Skin of body (tissue), 2 donors: Measurements from ENCODE around the gene TTC9B. TPM values are rescaled to one million over a fixed set of nuclear protein-coding genes. Genes with fewer than 3 reads are reported as not detected.
"Not testable (repeated sequence)": the region's sequence is repeated elsewhere in the genome, so short reads cannot be mapped to it uniquely, and the experiment has no call there.

Experiments used
- DNase-seq: peaks from one replicate; lab custom pipeline; 2025; lab: John Stamatoyannopoulos, UW
- total RNA-seq: library from RNA; depleted of rRNA; stranded (reverse); fragments of >200 nt; gene quantifications from one replicate; pipeline ENCODE4 v1.2.3, GENCODE V29; 2014

TTC9B gene
- total RNA-seq, 1 donor from 2014 or later = not detected

DNA sequence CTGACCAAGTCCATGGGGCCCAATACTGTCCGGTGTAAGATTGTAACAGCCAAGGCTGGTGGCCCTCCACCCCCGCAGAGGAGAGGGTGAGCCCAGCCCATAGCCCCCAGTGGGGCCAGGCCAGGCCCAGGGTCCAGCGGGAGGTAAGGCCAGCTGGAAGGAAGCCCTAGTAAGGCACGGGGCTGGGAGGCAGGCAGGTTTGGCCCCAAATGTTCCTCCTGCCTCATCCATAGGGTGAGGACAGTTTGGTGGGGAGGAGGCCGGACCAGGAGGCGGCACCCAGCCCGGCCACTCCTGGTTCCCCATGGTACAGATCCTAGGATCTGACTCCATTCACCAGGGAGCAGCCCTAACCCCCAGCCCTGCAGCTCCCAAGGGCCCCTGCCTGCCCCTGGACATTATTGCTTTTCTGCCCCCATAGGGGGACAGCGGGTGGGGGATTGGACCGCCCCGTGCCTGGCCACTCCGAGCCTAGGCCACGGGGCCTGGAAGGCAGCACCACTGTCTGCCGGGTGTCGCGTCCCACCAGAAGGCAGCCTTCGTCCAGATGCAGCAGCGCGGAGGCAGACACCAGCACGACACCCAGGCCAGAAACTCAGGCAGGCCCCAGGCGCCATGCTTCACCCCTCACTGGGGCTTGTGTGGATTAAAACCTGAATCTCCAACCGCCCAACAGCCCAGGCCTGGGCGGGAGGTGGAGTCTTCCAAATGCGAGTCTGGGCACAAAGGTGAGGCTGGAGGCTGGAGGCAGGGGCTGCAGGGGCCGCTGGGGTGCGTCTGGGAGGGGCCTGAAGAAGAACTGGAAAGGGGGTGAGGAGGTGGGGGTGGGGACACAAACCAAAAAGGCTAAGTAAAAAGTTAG is 15.0 kb upstream of the TTC9B start:
- no peak for DNase-seq

DNA sequence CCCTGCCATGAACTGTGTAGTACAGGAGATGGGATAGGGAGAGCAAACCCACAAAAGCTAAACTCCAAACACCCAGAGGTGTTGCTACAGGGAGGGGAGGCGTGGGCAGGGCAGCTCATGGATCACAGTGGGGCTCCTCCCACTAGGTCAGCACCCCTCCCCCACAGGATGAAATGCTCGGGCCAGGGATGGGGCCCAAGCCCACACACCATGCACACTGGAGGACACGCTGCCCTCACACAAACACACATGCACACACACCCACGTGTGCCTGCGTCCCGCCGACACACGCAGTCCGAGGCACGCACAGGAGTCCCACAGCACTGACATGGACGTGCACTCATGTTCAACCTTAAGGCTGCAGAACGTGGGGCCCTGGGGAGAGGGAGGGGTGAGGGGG is 14.3 kb upstream of the TTC9B start:
- no peak for DNase-seq

DNA sequence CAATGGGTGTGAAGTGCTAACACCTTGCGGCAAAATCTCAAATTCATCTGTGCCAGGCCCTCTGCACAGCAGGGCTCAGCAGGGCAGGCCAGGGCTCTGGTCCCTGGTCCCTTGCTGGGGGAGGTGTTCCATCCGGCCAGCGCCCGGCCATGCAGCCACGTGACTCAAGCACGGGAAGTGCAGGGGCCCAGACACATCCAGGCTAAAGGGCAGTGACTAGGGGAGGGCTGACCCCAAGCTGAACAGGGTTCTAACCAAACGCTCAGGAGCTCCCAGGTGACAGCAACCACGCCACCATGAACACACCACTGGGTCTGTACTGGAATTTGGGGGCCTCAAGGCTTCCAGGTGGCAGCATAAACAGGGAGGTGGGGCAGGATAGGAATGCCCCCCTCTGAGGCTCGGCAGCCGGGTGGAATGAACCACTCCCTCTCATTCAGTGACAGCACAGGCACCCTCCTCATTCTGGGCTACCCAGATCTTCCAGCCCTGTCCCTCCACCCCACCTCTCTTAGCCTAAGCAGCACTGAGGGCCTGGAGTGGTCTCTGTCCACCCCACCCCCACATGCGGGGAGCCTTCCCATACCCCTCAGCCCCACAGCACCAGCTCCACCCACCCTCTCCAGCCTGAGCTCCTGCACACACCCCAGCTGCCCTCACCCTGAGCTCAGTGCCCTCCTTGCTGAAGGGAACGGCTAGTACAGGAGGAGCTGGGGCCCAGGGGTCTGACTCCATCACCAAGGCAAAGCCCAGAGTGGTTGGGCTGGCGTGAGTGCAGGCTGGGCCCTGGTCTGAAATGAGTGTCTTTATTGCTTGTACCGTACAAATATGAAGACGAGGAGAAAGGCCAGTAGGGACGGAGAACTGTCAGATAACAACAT is 13.6 kb upstream of the TTC9B start:
- DNase-seq = no peak

DNA sequence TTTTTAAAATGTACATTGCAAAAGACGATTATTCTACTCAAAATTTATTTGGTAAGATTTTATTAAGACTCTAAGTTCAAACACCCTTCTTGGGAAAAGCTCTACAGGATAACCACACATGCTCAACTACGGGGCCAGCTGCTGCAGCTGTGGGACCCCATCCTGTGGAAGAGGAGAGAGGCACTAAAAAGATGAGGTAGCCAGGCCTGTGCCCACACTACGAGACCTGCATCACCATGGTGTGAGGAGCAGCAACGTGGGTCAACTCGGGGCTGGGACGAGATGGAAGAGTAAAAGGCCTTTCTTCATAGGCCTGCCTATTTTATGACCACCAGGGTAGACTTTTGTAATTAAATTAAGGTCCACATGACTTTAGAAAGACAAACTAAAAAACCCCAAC is 12.9 kb upstream of the TTC9B start:
- DNase-seq = no peak

DNA sequence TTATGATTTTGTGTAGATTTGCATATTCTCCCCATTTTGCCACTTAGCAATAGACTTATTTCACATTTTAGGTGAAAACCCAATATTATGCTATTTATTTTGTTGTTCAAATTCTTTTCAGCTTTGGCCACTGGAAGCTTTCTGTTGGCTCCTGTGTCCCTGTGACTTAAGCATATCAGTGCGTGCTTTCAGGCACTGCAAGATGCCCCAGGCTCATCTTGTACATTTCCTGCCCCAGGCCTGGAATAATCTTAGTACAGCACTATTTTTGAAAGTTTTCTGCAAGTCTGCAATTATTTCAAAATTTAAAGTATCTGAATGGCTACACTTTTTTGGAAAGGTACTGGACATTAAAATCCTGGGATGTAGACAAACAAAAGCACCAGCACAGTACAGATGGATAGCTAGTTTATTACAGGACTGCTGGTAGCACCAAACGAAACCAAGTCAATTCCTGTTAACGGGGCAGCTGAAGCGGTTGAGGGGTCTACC is 11.8 kb upstream of the TTC9B start:
- DNase-seq = no peak

DNA sequence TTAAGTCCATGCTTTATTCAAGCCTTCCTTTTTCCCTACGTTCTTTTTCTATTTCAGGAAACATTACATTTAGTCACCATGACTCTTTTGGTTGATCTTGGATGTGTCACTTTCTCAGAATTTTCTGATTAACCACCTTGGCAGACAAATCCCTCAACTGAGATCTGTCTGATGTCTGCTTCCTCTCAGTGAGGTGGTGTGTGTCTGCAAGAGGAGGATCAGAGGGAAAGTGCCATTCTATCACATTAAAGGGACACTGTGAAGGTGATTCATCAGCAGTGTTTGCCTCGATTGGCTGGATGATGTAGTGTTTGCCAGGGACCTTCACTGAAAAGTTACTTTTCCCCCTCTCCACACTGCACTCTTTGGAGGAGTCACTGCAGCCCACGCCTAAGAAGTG is 11.3 kb upstream of the TTC9B start:
- no peak for DNase-seq

DNA sequence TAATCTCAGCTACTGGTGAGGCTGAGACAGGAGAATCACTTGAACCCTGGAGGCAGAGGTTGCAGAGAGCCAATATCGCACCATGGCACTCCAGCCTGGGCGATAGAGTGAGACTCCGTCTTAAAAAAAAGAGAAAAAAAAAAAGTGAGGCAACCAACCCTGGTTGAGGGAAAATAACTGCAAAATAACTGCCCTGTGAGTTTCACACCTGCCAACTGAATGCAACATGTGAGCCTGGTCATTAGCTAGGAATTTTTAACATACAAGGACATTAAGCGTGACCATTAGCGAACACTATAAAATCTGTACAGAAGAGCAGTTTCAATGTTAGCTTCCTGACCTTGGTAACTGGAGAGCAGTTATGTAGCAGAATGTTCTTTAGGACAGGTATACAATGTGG is 10.7 kb upstream of the TTC9B start:
- DNase-seq = no peak

DNA sequence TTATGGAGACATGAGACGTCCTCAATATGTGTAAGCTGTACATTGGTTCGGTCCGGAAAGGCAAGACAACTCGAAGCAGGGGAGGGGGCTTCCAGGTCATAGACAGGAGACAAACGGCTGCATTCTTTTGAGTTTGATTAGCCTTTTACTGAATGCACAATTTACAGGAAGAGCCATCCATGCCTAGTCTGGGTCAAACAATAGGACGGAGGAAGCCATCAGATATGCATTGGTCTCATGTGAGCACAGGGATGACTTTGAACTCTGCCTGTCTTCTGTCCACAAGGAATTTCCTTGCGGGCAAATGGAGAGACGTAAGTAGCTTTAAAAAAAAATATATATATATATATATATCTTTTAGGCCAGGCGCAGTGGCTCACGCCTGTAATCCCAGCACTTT is 10.2 kb upstream of the TTC9B start:
- no peak for DNase-seq

DNA sequence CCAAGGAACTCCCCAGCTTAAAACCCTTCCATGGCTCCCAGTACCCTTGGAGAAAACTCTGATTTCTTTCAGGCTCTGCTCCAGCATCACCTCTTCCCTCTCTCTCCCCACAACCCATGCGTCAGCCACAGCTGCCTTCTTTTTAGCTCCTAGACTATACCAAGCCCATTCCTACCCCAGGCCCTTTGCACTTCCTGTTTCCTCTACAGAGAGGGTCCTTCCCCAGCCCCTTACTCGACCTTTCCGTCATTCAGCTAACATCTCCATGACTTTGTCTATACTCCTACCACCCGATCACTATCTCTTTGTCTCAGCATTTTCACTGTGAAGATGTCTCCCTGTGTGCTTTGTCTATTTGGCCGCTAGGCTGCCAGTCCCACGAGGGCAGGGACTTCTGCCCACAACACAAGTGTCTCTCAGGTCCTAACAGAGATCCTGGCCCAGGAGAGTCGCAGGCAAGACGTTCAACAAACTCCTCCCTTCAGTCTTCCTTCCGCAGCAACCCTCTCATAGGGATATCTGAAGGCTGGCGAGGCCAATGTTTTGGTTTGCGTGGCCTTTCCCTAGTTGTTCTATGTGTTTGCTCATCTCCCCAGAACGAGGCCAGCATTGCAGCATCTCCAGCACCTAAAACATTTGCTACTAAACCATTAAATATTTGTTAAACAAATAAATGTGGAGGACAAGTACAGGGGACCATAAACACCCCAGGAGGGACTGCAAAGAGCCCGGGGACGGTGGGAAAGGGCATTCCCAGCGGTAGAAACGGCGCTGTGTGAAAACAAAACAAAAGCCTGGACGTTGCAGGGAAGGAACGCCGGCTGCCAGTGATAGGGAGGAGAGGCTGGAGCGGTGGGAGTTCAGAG is 7.5 kb upstream of the TTC9B start:
- DNase-seq = no peak

DNA sequence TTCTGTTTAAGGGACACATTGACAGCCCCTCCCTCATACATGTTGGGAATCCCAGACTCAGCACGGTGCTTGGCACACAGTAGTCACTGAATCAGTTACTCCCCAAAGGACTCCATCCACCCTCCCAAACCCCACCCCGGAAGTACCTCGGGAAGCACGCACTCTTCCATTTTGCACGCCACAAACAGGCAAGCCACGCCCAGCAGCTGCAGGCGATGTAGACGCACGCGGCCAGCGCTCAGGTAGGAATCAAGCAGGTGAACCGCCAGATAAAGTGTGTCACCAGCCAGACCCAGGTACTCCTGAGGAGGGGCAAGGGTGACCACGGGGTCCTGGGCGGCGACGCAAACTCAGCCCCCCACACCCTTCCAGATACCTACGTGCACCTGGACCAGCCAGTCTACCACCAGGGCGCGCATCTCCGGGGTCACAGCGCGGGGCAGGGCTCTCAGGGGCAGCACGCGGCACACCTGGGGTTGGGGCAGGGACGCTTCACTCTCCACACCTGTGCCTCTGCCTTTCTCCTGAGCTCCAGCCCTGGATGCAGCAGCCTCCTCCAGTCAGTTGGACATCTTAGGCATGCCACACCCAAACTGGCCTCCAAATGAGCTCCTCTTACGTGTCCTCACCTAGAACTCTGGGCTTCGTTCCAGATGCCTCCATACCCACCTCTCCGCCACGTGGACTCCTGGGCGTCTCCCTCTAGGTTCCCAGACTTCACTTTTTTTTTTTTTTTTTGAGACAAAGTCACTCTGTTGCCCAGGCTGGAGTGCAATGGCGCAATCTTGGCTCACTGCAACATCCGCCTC is 6.4 kb upstream of the TTC9B start:
- DNase-seq = no peak

DNA sequence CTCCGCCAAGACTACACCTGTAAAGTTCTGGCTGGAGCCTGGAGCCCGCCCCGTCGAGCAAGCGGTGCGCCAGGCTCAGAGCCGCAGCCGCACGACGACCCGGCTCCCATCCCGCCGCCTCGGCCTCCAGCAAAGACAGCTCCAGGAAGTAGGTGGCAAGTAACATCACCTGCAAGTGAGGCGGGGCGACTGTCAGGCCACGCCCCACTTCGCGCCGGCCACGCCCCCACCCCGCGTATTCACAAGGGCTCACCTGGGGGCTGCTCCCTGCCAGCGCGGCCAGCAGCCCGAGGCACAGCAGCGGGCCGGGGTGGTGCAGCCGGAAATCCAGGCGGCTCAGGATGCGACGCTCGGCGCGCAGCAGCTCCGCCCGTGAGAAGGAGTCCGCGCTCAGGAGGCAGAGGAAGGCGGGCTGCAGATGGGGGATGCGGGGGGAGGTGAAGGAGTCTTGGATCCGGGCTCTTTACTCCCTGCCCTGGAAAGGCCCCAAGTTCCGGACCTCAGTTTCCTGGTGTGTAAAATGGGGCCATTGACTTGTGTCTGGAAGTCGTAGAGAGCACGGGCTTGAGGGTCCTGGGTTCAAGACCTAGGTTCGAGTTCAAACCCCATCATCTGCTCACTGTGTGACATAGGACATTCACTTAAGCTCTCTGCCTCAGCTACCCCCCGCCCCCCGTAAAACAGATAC is 5.1 kb upstream of the TTC9B start:
- no peak for DNase-seq

DNA sequence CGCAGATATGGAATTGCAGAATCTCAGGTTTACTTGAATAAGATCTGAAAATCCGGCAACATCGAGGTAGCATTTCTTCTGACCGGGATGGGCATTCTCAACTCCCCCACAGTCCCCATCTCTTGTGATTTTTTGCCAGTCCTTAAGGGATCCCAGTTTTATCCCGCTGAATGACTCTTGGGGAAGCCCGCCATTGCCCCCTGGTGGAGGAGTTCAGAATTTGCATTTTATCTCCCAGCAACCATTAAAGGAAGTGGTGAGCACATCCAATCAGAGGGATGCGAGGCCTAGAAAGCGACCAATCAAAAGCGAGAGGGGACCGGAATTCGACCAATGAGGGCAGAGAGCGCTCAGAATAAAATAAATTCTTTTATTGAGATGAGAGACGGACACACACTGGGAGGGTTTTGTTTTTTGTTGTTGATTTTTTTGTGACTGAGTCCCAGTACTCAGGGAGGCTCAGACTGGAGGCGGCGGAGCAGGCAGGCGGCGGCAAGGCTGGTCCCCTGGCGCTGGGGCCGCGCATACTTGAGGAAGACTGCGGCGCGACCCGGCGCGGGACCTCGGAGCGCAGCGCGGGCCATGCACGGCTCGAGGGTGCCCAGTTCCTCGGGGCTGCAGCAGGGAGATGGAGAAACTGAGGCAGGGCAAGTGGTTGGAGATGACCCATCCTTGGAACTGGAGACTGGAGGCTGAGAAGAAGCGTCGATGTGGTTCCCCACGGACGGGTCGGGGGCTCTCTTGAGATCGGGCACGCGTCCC is 3.9 kb upstream of the TTC9B start:
- peak; percentile 84 for DNase-seq

DNA sequence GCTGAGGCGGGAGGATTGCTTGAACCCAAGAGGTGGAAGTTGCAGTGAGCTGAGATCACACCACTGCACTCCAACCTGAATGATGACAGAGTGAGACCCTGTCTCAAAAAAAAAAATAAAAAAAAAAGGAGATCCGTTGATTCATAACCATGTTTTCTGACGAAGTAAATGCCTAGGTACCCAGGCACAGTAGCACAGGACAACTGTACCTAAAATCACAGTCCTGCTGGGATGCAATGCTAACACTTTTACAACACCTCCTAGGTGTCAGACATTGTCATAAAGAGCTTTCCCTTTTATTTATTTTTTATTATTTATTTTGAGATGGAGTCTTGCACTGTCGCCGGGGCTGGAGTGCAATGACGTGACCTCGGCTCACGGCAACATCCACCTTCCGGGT is 2.5 kb upstream of the TTC9B start:
- no peak for DNase-seq

DNA sequence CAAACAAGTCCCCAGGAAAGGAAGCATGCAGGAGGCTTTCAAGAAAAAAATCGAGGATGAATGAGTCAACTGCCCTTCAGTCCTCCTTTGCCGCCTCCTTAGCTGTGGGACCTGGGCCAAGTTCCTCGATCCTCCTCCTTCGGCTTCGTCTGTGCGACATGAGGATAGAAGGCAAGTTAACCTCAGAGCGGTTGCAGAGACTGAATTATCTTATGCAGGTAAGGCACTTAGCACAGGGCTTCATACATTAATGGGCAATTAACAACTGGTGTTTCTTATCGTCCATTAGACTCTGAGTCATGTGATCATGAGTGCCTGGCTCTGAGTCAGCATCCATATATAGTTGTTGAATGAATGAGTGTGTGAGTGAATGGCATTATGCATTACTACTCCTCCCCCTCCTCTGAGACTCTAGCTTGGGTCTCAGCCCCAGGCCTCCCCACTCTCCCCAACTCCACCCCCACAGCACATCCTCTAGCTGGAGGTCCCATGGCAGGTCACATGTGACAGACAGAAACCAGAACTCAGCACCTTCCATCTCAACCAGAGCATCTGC is 1.6 kb upstream of the TTC9B start:
- no peak for DNase-seq

DNA sequence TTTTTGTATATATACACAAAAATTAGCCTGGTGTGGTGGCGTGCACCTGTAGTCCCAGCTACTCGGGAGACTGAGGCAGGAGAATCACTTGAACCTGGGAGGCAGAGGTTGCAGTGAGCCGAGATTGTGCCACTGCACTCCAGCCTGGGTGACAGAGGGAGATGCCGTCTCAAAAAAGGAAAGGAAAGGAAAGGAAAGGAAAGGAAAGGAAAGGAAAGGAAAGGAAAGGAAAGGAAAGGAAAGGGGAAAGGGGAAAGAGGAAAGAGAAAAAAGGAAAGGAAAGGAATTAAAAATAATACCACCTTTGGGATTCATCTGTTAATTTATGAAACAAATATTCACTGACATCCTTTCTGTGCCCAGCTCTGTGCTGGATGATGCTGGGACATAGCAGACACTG is 845 bp upstream of the TTC9B start:
- DNase-seq = not testable (repeated sequence)

DNA sequence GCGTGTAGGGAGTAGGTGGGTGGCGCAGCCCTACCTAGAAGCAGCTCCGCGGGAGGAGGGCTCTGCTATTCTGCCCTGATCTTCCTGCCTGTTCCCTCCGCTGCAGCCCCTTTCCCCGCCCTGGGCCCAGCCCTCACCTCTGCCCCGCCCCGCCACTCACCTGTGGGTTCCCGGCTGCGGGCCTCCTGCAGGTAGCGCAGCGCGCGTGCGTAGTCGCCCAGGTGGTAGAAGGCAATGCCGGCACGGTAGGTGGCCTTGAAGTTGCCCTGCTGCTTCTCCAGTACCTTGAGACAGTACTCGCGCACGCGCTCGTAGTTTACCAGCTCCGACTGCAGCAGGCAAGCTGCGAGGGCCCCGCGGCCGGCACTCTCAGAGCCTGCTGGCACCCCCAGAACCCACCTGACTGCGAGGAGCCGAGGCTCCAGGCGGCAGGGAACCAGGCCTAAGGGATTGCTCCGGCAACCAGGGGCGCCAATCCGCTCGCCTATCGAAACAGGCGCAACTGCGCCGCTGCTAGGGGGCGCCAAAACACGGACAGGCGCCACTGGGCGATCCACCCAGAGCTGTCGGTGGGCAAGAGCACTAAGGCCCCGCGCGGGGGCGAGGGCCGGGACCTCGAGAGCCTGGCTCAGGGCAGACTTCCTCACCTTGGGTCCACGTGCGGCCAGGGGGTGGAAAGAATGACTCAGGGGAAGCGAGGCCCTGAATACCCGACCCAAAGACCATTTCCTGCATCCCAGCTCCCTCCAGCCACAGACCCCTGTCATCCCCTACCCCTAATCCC is 965 bp downstream of the TTC9B start:
- no peak for DNase-seq

DNA sequence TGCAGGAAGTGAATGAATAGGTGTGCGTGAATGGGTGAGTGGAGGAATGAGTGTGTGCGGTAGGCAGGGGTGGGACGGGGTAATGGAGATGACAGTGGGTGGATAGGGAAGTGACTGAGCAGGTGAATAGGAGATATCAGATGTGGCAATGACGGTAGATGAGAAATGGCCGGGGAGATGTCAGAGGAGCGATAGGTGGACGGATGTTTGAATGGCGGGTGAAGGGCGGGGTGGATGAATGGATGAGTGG is 1.5 kb downstream of the TTC9B start:
- DNase-seq = no peak

DNA sequence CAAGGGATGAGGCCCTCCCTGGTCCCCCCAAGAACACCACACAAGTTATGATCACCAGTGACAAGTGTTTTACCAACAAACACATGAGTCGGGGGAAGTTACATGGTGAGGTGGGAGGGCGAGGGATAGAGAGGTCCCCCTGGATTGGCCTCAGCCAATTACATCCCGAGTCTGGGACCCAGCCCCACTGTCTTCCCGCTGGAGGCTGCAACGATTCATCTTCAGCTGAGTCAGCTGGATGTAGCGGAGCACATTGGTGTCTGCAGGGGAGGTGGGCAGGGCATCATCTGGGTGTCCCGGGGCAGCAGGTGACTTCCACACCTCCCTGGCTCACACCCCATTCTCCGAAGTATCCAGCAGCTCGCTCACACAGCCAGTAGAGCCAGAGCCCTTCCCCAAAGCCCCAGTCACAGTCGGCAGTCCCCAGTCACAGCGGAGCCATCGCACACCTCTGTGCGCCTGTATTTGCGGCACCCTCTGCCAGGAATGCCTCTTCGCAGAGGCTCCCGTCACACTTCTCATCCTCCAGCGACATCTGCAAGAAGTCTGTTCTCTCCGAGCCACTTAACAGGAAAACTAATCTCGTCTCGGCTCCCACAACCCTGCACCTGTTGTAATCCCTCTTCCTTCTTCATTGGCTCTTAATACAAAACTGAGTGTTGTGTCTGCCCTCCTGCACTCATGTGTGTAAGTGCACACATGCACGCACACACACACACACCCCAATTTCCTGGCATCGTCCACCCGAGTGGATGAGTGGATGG is 2.0 kb downstream of the TTC9B start:
- DNase-seq = no peak
